ENCODE measurements around the gene TNFRSF14. TPM values are rescaled to one million over a fixed set of nuclear protein-coding genes. Genes with fewer than 3 reads are reported as not detected.
A peak's percentile ranks its signal among the peaks of the same experiment; 100 is the strongest.
"Not testable (repeated sequence)": the region's sequence is repeated elsewhere in the genome, so short reads cannot be mapped to it uniquely, and the experiment has no call there.

TNFRSF14 gene
- total RNA-seq, 1 donor from 2014 or later, result 17.6 TPM

GRCh38 chr1:2538376-2538775, 17.8 kb upstream of the TNFRSF14 start:
- no peak for DNase-seq (ENCODE audit: low read depth)

- no peak for DNase-seq (ENCODE audit: low read depth)
These were observed 17.3 kb upstream of the TNFRSF14 start for GRCh38 chr1:2538872-2539271.

- DNase-seq (ENCODE audit: low read depth), result no peak
These were observed 16.8 kb upstream of the TNFRSF14 start for GRCh38 chr1:2539312-2539907.

- DNase-seq (ENCODE audit: low read depth), result no peak
These were observed 15.2 kb upstream of the TNFRSF14 start for GRCh38 chr1:2540816-2541492.

GRCh38 chr1:2541619-2542245, 14.4 kb upstream of the TNFRSF14 start:
- DNase-seq (ENCODE audit: low read depth), result no peak

GRCh38 chr1:2542246-2542915, 13.8 kb upstream of the TNFRSF14 start:
- DNase-seq (ENCODE audit: low read depth), result no peak

- DNase-seq (ENCODE audit: low read depth), result no peak
These were observed 12.6 kb upstream of the TNFRSF14 start for GRCh38 chr1:2543543-2544092.

- no peak for DNase-seq (ENCODE audit: low read depth)
These were observed 11.9 kb upstream of the TNFRSF14 start for GRCh38 chr1:2544093-2544874.

- DNase-seq (ENCODE audit: low read depth), result no peak
These were observed 11.1 kb upstream of the TNFRSF14 start for GRCh38 chr1:2544875-2545640.

GRCh38 chr1:2545754-2546514, 10.2 kb upstream of the TNFRSF14 start:
- DNase-seq (ENCODE audit: low read depth), result peak; percentile 69

- DNase-seq (ENCODE audit: low read depth), result peak; percentile 82
These were observed 9.5 kb upstream of the TNFRSF14 start for GRCh38 chr1:2546515-2547209.

GRCh38 chr1:2547210-2548067, 8.7 kb upstream of the TNFRSF14 start:
- peak; percentile 16 for DNase-seq (ENCODE audit: low read depth)

- DNase-seq (ENCODE audit: low read depth), result peak; percentile 53
These were observed 8.0 kb upstream of the TNFRSF14 start for GRCh38 chr1:2548068-2548589.

- not testable (repeated sequence) for DNase-seq (ENCODE audit: low read depth)
These were observed 6.7 kb upstream of the TNFRSF14 start for GRCh38 chr1:2549367-2550029.

GRCh38 chr1:2550309-2550861, 5.8 kb upstream of the TNFRSF14 start:
- DNase-seq (ENCODE audit: low read depth), result not testable (repeated sequence)

GRCh38 chr1:2551544-2551943, 4.6 kb upstream of the TNFRSF14 start:
- DNase-seq (ENCODE audit: low read depth), result not testable (repeated sequence)

- no peak for DNase-seq (ENCODE audit: low read depth)
These were observed 4.0 kb upstream of the TNFRSF14 start for GRCh38 chr1:2552189-2552588.

All from renal cortical epithelial cell (primary cell).